HG03097 (cell line): ENCODE measurements around the gene CRYGN.

Experiments
- ATAC-seq: cut with Tn5 transposase; IDR thresholded peaks from one replicate; pipeline ENCODE4 v1.9.1; 2021; ENCODE audit not compliant: unreplicated experiment, low FRiP score

The CRYGN gene

DNA sequence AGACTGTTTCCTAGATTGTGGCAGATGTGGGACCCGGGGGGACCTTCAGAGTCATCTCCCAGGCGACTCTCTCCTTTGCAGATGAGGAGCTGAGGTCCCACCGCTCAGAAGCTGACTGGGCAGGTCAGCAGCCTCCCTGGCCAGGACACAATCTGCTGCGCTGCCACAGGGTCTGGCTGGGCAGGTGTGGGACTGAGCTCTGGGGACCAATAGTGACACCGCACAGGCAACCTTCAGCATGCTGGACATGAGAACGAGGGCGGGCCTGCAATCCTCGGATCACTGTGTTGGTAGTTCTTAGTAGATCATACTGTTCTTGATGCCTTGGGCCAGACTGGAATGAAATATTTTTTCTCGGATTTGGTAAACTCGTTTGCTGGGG lies 20.5 kb upstream of the CRYGN start:
- ATAC-seq, result no peak

DNA sequence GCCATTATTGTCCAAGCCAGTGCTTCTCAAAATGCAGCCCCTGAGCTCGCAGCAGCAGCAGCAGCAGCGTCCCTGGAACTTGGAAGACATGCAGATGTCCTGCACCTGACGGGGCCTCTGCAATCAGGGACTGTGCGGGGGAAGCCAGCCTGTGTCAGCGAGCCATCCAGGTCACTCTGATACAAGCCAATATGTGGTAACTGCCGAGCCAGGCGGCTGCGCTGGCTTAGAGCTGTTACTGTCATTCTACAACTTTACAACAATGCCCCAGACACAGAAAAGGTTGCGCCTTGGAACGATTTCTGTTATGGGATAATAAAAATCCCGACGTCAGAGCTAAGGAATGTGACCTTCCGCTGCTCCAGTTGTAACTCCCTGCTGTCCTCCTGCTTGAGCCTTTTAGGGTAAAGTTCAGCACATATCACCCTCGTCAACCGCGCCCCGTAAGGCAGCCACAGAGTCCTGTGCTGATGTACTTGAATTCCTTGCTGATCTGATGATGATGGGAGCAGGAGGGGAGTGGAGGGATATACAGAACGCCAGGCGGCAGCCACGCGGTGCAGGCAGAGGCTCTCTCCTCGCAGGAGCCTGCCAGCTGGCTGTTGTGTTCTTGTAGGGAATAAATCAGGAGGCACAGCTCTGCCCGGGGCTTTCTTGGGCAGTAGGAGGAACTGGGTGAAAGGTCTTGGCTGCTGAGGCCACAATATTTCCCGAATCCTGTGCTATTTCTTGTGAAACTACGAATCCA lies 20.0 kb upstream of the CRYGN start:
- no peak for ATAC-seq

DNA sequence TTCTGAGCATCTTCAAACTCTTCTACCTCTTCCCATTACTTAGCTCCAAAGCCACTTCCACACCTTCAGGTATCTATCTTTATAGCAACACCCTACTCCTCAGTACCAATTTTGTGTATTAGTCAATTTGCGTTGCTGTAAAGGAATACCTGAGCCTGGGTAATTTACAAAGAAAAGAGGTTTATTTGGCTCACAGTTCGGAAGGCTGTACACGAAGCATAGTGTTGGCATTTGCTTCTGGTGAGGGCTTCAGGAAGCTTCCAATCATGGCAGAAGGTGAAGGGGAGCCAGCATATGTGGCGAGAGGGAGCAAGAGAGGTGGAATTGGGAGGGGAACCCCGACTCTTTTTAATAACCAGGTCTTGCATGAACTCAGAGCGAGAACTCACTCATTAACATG lies 17.6 kb upstream of the CRYGN start:
- ATAC-seq, result no peak

DNA sequence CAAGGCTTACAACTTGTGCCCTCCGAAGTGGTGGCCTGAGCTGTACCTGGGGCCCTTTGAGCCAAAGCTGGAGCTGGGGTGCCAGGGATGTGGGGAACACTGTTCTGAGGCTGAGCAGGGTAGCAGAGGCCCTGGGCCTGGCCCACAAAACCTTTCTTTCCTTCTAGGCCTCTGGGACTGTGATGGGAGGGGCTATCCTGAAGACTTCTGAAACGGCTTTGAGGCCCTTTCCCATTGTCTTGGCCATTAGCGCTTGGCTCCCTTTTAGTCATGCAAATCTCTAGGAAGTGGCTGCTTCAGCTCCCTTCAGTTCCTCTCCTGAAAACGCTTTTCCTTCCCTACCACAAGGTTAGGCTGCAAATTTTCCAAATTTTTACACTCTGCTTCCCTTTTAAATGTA lies 16.8 kb upstream of the CRYGN start:
- ATAC-seq, result no peak

DNA sequence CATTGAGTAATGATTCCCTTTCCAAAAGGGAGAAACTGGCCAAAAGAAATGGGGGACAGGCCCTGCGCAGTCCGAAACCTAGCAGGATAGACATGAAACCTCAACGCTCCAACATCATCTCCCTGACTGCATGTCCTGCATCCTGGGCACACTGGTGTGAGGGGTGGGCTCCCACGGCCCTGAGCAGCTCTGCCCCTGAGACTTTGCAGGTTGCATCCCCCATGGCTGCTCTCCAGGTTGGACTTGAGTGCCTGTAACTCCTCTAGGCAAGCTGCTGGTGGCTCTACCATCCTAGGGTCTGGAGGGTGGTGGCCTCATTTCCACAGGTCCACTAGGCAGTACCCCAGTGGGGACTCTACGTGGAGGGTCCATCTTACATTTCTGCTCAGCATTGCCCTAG lies 16.3 kb upstream of the CRYGN start:
- ATAC-seq, result no peak

DNA sequence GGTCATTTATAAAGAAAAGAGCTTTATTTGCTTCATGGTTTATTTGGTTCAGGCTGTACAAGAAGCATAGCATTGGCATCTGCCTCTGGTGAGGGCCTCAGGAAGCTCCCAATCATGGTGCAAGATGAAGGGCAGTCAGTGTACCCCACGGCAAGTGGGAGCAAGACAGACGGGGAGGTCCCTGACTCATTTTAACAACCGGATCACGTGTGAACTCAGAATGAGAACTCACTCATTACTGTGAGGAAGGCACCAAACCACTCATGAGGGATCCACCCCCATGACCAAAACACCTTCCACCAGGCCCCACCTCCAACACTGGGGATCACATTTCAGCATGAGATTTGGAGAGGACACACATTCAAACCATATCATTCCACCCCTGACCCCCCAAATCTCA lies 15.7 kb upstream of the CRYGN start:
- ATAC-seq, result no peak

DNA sequence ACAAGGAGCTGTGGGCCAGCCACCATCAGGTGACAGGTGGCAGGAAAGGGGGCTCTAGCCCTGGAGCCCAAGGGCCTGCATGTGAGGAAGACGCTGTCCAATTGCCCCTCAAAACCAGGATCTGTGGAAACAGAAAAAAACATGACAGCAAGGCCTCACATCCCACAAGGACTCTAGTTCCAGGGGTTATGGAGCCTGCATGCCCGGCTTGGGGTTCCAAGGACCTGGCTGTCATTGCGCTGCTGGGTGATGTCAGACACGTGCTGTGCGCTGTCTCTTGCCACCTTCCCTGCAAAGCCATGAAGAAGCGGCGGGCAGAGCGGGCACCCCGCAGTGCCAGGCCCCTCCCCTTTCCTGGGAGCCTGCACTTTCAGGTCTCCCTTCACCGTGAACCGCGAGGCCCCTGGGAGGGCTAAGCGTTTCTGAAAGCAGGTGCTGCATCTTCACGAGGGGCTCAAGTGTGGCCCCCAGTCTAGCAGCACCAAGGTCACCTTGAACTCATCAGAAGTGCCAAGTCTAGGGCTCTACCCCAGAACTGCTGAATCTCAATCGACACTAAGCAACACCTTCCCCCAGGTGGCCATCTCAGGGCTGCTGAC lies 15.1 kb upstream of the CRYGN start:
- ATAC-seq, result no peak

DNA sequence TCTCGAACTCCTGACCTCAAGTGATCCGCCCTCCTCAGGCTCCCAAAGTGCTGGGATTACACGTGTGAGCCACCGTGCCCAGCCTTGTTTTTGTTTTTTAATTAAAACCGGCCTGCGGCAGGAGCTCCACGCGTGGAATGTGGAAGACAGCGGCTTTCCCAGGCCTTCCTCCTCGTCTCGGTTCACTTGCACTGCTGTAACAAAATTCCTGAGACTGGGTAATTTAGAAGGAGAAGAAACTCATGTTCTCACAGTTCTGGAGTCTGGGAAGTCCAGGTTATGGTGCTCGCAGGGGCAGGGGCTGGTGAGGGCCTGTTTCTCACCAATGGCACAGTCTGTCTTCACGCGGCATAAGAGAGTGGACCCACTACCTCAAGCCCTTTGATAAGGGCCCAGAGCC lies 14.4 kb upstream of the CRYGN start:
- no peak for ATAC-seq

DNA sequence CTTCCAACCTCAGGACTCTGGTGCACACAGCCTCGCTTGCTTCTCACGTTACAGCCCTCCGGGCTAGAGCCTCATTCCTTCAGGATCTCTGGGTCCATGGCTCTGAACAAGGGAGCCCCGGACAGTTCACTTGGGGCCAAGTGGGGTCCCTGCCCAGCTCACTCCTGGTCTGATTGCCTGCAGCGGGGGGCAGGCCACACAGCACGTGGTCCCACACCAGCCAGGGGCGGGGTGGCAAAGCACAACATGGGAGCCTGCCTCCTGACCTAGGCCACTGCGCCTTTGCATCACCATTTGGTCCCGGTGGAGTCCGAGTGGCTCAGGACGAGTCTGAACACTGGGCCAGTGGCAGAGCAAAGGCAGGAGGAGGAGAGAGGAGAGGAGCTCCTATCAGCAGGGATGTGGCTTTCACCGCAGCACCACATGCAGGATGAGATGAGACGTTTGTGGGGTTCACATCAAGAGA lies 13.4 kb upstream of the CRYGN start:
- ATAC-seq, result no peak

DNA sequence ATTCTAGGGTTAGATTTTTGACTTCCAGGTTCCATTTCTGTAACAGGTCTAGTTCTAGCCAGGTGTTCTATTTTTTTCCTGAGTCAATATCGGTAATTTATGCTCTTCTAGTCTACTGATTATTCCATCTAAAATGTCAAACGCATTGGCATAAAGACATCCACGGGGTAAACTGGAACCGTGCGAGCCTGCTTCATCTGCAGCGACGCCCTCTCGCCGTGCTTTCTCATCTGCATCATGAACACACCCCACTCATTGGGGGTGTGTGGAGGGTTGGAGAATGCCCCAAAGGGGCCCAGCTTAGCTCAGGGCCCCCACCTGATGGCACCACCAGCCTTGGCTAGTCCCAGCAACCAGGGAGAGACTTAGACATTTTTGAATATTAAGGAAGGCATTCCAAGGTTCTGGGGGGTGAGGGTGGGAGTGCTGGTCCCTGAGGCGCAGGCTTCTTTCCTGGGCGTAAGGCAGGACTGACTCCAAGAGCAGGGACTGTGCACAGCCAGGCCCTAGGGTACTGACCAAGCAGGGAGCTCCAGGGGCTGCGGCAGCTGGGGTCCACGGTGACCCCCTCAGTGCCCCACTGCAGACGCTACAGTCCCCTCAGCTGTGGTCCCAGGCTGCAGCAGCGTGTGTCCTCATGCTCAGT lies 12.9 kb upstream of the CRYGN start:
- no peak for ATAC-seq

DNA sequence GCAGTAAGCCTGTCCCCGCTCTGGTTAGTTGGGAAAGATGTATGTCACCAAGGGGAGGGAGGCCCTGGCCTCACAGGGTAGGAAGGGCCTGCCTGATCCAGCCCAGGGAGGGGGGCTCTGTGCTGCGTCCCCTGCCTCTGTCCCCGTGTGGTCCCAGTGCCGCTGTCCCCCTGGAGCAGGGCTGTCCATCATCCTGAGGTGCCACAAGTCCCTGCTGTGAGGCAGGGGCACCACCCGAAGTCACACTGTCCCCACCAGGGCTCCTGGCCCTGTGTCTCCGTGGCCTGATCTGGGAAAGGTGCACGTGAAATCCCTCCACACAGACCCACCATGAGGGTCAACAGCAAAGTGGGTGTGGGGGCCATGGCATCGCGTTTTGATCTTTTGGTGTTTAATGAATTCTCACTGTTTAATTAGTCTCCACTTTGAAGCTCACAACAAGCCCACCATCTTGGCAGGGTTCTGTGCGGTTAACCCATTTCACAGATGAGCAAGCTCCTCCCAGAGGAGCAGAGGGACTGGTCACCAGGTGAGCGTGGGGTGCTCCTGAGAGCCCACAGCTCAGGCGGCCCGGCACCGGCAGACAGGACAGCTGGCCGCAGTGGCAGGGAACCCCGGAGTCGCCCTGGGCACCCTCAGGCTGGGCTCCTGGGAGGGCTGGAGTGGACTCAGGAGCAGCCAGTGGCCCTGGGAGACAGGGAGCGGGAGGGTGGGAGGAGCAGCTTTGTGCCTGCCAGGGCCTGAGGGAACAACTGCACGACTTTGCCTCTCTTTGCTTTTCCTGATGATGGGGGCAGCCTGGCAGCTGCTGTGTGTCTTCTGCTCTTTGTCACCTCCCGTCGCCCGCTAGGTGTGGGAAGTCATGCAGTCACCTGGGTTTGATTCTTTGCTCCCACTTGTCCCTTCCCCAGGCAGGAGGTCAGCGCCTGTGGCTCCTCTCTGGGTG lies 12.0 kb upstream of the CRYGN start:
- no peak for ATAC-seq

DNA sequence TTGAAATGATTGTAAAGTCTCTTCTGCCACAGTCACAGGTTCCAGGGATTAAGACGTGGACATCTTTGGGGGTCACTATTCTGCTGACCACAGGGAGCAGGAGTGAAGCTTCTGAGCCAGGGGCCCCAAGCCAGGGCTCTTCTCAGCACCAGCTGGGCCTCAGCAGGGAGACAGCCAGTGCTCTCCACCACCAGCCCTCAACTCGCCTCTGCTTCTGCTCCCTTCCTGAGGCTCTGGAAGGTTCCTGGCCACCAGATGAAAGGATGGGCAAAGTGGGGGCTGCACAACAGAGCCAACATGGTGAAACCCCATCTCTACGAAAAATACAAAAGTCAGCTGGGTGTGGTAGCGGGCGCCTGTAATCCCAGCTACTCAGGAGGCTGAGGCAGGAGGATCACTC lies 11.2 kb upstream of the CRYGN start:
- ATAC-seq, result no peak

DNA sequence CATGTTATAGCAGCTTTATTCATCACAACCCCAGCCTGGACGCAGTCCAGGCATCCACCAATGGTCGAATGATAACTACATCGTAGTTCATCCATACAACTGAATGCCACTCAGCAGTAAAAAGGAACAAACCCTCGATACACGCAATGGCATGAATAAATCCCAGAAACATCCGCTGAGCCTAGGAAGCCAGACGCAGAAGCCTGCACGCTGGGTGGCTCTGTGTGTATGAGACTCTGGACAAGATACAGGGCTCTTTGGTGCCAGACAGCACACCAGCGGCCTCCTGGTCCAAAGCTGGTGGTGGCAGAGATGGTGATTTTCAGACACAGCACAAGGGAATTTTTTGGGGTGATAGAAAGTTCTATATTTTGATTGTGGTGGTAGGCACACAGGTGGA lies 10.0 kb upstream of the CRYGN start:
- ATAC-seq, result no peak

DNA sequence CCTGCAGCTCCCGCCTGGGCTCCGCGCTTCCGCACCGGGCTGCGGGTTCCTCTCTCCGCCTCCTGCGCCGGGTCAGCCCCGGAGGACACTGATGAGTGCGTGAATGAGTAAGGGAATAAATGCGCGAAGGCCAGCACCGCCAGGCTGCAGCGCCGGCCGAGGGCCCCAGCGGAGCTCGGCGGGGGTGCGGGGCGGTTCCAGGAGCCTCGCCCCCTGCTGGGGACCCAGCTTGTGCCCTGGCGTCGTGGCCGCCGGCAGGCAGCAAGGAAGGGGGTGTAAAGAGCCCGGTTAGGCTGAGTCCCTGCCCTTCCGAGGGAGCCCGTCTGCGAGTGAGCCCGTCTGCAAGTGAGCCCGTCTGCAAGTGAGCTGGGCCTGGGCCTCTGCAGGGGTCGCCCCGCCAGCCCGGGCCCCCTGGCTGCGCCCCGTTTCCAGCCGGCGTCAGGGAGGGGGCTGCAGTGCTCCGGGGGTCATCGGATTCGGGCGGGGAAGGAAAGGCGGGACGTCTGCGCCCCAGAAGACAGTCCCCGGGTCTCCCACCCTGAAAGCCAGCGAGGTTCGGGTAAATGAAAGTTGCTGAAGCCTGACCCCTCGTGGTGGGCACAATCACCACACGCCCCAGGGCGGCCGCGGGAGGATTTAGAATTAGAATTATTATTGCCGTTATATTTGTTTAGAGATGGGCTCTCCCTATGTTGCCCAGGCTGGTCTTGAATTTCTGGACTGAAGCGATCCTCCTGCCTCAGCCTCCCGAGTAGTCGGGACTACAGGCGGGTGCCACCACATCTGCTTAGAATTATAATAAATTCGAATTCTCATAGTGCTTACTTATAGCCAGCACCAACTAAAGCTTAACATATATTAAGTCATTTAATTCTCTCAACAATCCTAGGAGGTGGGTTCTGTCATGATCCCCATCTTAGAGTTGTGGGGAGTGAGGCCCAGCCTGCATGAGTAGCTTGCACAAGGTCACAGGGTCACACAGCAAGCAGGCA lies 8.6 kb upstream of the CRYGN start:
- ATAC-seq, result peak; percentile 65

DNA sequence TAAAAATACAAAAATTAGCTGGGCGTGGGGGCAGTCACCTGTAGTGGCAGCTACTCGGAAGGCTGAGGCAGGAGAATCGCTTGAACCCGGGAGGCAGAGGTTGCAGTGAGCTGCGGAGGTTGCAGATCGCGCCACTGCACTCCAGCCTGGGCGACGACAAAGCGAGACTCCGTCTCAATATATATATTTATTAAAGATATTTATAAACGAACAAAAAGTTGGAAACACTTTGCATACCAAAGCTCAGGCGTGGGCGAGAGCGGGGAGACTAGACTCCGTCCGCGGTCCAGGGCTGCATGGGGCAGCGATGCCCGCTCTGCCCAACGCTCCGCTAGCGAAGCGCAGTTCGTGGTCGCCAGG lies 7.9 kb upstream of the CRYGN start:
- no peak for ATAC-seq

DNA sequence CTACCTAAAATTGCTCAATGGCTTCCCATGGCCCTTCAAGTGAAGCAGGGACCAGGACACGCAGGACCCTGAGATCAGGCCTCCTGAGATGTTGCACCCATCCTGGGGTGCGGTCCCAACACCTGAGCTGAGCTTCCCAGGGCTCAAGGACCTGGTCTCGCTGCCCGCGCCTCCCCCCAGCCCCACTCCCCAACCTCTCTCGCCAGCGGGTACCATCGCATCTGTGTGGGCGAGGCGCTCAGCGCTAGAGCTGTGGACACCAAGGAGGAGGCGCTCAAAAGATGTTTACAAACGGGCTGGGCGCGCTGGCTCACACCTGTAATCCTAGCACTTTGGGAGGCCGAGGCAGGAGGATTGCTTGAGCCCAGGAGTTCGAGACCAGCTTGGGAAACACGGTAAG lies 7.4 kb upstream of the CRYGN start:
- ATAC-seq, result no peak

DNA sequence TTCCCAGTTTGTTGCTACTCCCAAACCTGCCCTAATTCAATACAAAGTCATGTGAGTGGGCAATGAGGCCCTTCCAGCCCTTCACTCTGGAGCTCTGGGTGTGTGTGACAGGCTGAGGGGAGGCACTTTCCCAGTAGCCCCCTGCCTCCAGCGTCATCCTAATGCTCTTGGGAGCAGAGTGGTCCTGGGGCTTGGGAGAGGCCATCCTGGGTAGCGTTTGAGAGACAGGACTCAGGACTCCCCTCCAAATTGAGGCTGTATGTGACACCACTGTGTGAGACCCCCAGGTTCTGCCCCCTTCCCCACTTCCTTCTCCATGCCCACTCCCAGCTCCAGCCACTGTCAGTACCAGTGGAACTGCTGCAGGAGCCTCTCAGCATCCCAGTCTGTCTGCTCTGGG lies 6.5 kb upstream of the CRYGN start:
- no peak for ATAC-seq

DNA sequence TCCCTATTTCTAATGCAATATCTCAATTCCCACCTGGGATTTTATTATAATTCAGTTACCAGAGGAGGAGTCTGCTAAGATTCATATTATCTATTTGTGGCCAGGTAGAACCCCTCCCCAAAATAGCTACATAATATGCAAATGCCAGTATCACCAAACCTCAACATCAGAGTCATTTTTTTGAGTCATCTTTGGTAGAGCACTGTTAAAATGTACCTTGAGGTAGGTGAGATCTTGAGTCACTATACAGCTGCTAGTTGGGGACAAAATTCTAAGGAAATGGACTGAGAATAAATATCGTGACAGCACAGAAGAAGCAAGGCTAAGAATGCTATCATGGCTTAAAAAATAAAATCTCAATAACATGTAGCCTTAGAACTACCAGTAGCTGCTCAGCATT lies 4.7 kb upstream of the CRYGN start:
- ATAC-seq, result no peak

DNA sequence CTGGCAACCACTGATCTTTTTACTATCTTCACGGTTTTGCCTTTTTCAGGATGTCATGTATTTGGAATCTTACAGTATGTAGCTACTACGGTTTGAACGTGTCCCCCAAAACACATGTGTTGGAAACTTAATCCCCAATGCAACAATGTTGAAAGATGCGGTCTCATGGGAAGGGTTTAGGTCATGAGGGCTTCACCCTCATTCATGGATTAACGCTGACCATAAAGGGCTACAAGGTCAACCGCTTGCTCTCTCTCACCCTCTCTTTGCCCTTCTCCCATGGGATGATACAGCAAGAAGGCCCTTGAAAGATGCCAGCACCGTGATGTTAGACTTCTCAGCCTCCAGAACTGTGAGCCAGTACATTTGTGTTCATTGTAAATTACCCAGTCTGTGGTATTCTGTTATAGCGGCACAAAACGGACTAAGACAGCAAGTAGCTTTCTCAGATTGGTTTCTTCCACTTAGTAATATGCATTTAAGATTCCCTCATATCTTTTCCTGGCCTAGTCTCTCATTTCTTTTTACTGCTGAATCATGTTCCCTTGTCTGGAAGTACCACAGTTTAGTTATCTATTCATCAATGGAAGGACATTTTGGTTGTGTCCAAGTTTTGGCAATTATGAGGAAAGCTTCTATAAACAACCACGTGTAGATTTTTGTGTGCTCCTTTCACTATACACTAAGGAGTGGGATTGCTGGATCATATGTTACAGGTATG lies 3.0 kb upstream of the CRYGN start:
- no peak for ATAC-seq
